ENCODE data around the gene FOXK2.

DNA sequence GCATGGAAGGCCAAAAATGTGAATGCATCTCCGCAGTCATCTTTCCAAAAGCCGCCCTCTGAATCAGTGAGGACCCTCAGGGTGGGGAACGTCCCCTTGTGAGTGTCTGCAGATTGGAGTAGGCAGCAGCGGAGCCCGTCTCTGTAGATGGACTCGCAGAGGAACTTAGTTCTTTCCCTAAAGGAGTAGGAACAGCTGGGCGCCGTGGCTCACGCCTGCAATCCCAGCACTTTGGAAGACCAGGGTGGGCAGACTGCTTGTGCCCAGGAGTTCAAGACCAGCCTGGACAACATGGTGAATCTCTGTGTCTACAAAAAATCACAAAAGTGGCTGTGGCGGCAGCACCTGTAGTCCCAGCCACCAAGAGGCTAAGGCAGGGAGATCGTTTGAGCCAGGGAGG lies 75.0 kb downstream of the FOXK2 start:
- TF ChIP-seq, protein P1, sequence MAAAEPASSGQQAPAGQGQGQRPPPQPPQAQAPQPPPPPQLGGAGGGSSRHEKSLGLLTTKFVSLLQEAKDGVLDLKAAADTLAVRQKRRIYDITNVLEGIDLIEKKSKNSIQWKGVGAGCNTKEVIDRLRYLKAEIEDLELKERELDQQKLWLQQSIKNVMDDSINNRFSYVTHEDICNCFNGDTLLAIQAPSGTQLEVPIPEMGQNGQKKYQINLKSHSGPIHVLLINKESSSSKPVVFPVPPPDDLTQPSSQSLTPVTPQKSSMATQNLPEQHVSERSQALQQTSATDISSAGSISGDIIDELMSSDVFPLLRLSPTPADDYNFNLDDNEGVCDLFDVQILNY (CRISPR knock-in tag; IDR thresholded peaks at IDR 0.05), result no peak
- TF ChIP-seq, protein P2, sequence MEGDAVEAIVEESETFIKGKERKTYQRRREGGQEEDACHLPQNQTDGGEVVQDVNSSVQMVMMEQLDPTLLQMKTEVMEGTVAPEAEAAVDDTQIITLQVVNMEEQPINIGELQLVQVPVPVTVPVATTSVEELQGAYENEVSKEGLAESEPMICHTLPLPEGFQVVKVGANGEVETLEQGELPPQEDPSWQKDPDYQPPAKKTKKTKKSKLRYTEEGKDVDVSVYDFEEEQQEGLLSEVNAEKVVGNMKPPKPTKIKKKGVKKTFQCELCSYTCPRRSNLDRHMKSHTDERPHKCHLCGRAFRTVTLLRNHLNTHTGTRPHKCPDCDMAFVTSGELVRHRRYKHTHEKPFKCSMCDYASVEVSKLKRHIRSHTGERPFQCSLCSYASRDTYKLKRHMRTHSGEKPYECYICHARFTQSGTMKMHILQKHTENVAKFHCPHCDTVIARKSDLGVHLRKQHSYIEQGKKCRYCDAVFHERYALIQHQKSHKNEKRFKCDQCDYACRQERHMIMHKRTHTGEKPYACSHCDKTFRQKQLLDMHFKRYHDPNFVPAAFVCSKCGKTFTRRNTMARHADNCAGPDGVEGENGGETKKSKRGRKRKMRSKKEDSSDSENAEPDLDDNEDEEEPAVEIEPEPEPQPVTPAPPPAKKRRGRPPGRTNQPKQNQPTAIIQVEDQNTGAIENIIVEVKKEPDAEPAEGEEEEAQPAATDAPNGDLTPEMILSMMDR (IDR thresholded peaks at IDR 0.05), result no peak
- no peak for TF ChIP-seq TCF7 (CRISPR knock-in tag; IDR thresholded peaks at IDR 0.05; ENCODE audit: low read depth)
- no peak for TF ChIP-seq SMAD4 (CRISPR knock-in tag; IDR thresholded peaks at IDR 0.05)
- TF ChIP-seq, protein P3, sequence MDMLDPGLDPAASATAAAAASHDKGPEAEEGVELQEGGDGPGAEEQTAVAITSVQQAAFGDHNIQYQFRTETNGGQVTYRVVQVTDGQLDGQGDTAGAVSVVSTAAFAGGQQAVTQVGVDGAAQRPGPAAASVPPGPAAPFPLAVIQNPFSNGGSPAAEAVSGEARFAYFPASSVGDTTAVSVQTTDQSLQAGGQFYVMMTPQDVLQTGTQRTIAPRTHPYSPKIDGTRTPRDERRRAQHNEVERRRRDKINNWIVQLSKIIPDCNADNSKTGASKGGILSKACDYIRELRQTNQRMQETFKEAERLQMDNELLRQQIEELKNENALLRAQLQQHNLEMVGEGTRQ (CRISPR knock-in tag; IDR thresholded peaks at IDR 0.05), result no peak
- no peak for TF ChIP-seq FOXJ3 (CRISPR knock-in tag; IDR thresholded peaks at IDR 0.05; ENCODE audit: borderline replicate concordance)
- TF ChIP-seq, protein P4, sequence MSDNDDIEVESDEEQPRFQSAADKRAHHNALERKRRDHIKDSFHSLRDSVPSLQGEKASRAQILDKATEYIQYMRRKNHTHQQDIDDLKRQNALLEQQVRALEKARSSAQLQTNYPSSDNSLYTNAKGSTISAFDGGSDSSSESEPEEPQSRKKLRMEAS (CRISPR knock-in tag; IDR thresholded peaks at IDR 0.05), result no peak
- TF ChIP-seq TEAD4 (CRISPR knock-in tag; IDR thresholded peaks at IDR 0.05), result no peak
- TF ChIP-seq, protein P5, sequence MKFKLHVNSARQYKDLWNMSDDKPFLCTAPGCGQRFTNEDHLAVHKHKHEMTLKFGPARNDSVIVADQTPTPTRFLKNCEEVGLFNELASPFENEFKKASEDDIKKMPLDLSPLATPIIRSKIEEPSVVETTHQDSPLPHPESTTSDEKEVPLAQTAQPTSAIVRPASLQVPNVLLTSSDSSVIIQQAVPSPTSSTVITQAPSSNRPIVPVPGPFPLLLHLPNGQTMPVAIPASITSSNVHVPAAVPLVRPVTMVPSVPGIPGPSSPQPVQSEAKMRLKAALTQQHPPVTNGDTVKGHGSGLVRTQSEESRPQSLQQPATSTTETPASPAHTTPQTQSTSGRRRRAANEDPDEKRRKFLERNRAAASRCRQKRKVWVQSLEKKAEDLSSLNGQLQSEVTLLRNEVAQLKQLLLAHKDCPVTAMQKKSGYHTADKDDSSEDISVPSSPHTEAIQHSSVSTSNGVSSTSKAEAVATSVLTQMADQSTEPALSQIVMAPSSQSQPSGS (CRISPR knock-in tag; IDR thresholded peaks at IDR 0.05; ENCODE audit: borderline replicate concordance, low read depth), result no peak
- TF ChIP-seq, protein P6, sequence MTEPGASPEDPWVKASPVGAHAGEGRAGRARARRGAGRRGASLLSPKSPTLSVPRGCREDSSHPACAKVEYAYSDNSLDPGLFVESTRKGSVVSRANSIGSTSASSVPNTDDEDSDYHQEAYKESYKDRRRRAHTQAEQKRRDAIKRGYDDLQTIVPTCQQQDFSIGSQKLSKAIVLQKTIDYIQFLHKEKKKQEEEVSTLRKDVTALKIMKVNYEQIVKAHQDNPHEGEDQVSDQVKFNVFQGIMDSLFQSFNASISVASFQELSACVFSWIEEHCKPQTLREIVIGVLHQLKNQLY (CRISPR knock-in tag; IDR thresholded peaks at IDR 0.05), result no peak
- TF ChIP-seq JUN (CRISPR knock-in tag; IDR thresholded peaks at IDR 0.05), result no peak
- TF ChIP-seq, protein P7, sequence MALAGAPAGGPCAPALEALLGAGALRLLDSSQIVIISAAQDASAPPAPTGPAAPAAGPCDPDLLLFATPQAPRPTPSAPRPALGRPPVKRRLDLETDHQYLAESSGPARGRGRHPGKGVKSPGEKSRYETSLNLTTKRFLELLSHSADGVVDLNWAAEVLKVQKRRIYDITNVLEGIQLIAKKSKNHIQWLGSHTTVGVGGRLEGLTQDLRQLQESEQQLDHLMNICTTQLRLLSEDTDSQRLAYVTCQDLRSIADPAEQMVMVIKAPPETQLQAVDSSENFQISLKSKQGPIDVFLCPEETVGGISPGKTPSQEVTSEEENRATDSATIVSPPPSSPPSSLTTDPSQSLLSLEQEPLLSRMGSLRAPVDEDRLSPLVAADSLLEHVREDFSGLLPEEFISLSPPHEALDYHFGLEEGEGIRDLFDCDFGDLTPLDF (CRISPR knock-in tag; IDR thresholded peaks at IDR 0.05), result no peak
- TF ChIP-seq, protein P8, sequence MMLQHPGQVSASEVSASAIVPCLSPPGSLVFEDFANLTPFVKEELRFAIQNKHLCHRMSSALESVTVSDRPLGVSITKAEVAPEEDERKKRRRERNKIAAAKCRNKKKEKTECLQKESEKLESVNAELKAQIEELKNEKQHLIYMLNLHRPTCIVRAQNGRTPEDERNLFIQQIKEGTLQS (CRISPR knock-in tag; conservative IDR thresholded peaks at IDR 0.05), result no peak
- no peak for TF ChIP-seq CBFB (CRISPR knock-in tag; IDR thresholded peaks at IDR 0.05; ENCODE audit: low read depth)

All from WTC11 (cell line).